GM23338 (cell line): ENCODE results near the gene IZUMO4. TPM values are rescaled to one million over a fixed set of nuclear protein-coding genes. Genes with fewer than 3 reads are reported as not detected.
"Not testable (repeated sequence)": the region's sequence is repeated elsewhere in the genome, so short reads cannot be mapped to it uniquely, and the experiment has no call there.

Experiments used
- ATAC-seq: fragments of 200-7000 bp; cut with Tn5 transposase; 3 replicates; pipeline ENCODE4 v1.9.1; 2020
- DNase-seq: peaks from one replicate; pipeline ENCODE4 v3.0.0-alpha.2; 2015; ENCODE audit warnings: low spot score
- H2AFZ ChIP-seq: fragments of 200-600 bp; sonication (generic); 2 replicates; pipeline ENCODE4 v1.8.0; 2016; ENCODE audit warnings: antibody characterized with exemption, mild to moderate bottlenecking, moderate library complexity
- H3F3A ChIP-seq: fragments of 200-600 bp; sonication (generic); replicated peaks from 2 replicates; pipeline ENCODE4 v1.8.0; 2017; ENCODE audit warnings: antibody characterized with exemption, mixed run types, low read depth
- H3K27ac ChIP-seq: fragments of 200-600 bp; sonication (generic); 2 replicates; pipeline ENCODE4 v1.6.1; 2016; ENCODE audit warnings: low read depth
- H3K27me3 ChIP-seq: fragments of 200-600 bp; sonication (generic); 2 replicates; pipeline ENCODE4 v1.8.0; 2016; ENCODE audit warnings: mild to moderate bottlenecking, mixed run types, moderate library complexity; ENCODE audit not compliant: insufficient read depth
- H3K36me3 ChIP-seq: fragments of 200-600 bp; sonication (generic); 2 replicates; pipeline ENCODE4 v1.8.0; 2016; ENCODE audit warnings: mild to moderate bottlenecking; ENCODE audit not compliant: insufficient read depth
- H3K4me1 ChIP-seq: fragments of 200-600 bp; sonication (generic); 2 replicates; pipeline ENCODE4 v1.8.0; 2016; ENCODE audit warnings: mild to moderate bottlenecking, moderate library complexity; ENCODE audit not compliant: insufficient read depth
- H3K4me2 ChIP-seq: fragments of 200-600 bp; sonication (generic); 2 replicates; pipeline ENCODE4 v1.7.1; 2017; ENCODE audit warnings: mixed run types
- H3K4me3 ChIP-seq: fragments of 200-600 bp; sonication (generic); 2 replicates; pipeline ENCODE4 v1.6.1; 2016; ENCODE audit warnings: mixed run types
- H3K79me2 ChIP-seq: fragments of 200-600 bp; sonication (generic); replicated peaks from 2 replicates; pipeline ENCODE4 v1.8.0; 2017; ENCODE audit warnings: mild to moderate bottlenecking; ENCODE audit not compliant: insufficient read depth
- H3K9me2 ChIP-seq: fragments of 200-600 bp; sonication (generic); 2 replicates; pipeline ENCODE4 v1.8.0; 2017; ENCODE audit not compliant: insufficient read depth
- H4K20me1 ChIP-seq: fragments of 200-600 bp; sonication (generic); replicated peaks from 2 replicates; pipeline ENCODE4 v1.8.0; 2017; ENCODE audit warnings: mild to moderate bottlenecking; ENCODE audit not compliant: insufficient read depth
- H3K27ac Mint-ChIP-seq: 2 replicates; pipeline ENCODE4 v1.8.0; 2020; ENCODE audit warnings: inconsistent platforms, mild to moderate bottlenecking, moderate library complexity, mixed read lengths
- H3K27me3 Mint-ChIP-seq: 3 replicates; pipeline ENCODE4 v1.8.0; 2022; ENCODE audit warnings: low read depth, mild to moderate bottlenecking, moderate library complexity, mixed read lengths, inconsistent platforms; ENCODE audit not compliant: insufficient read depth, poor library complexity
- H3K36me3 Mint-ChIP-seq: 3 replicates; pipeline ENCODE4 v1.8.0; 2021; ENCODE audit warnings: low read depth, mild to moderate bottlenecking, inconsistent platforms, moderate library complexity, mixed read lengths
- H3K4me1 Mint-ChIP-seq: 3 replicates; pipeline ENCODE4 v1.8.0; 2020; ENCODE audit warnings: mild to moderate bottlenecking, inconsistent platforms, mixed read lengths
- H3K4me3 Mint-ChIP-seq: 3 replicates; pipeline ENCODE4 v1.8.0; 2021; ENCODE audit warnings: moderate library complexity, mild to moderate bottlenecking, inconsistent platforms, mixed read lengths
- H3K9me3 Mint-ChIP-seq: 3 replicates; pipeline ENCODE4 v1.8.0; 2020; ENCODE audit warnings: moderate library complexity, mild to moderate bottlenecking, inconsistent platforms, mixed read lengths
- CTCF ChIP-seq, 2 experiments: fragments of 200-600 bp in 1 of 2; sonication (generic) in 1 of 2; conservative IDR thresholded peaks; 2 replicates each; pipeline versions ENCODE4 v1.5.1 to v1.6.1; 2016 to 2017; ENCODE audit warnings: antibody characterized with exemption in 2 of 2, low read depth in 2 of 2, mild to moderate bottlenecking in 2 of 2, moderate library complexity in 1 of 2
- EZH2phosphoT487 ChIP-seq: fragments of 200-600 bp; sonication (generic); IDR thresholded peaks from one replicate; pipeline ENCODE4 v1.8.1; 2018; ENCODE audit warnings: antibody characterized with exemption; ENCODE audit not compliant: unreplicated experiment
- JUNB ChIP-seq: IDR thresholded peaks from one replicate; pipeline ENCODE4 v1.6.1; 2016; ENCODE audit warnings: antibody characterized with exemption; ENCODE audit not compliant: unreplicated experiment
- NANOG ChIP-seq: IDR thresholded peaks from 2 replicates; pipeline ENCODE4 v1.6.1; 2016; ENCODE audit warnings: antibody characterized with exemption, borderline replicate concordance
- ZNF114 ChIP-seq: fragments of 250-450 bp; sonication (Bioruptor Pico); IDR thresholded peaks from 2 replicates; pipeline ENCODE4 v1.5.0; 2020; ENCODE audit warnings: mild to moderate bottlenecking, moderate library complexity
- ZNF331 ChIP-seq: fragments of 250-450 bp; sonication (Bioruptor Pico); IDR thresholded peaks from 2 replicates; pipeline ENCODE4 v1.5.0; 2020; ENCODE audit warnings: low read depth, mild to moderate bottlenecking, moderate library complexity
- polyA plus RNA-seq: library from polyadenylated mRNA; unstranded; fragments of >200 nt; fragmentation: Nextera tagmentation; extraction: Ambion mirVana; gene quantifications from 2 replicates; pipeline ENCODE4 v1.2.1, GENCODE V29; 2016
- total RNA-seq: library from RNA; depleted of rRNA; stranded (reverse); fragments of >200 nt; shearing (Covaris generic); gene quantifications from 2 replicates; pipeline ENCODE4 v1.2.3, GENCODE V29; 2014
- TF ChIP-seq, protein P1 (sequence below): IDR thresholded peaks from 2 replicates; pipeline ENCODE4 v1.6.1; 2016; ENCODE audit warnings: antibody characterized with exemption
- TF ChIP-seq, protein P2 (sequence below): IDR thresholded peaks from one replicate; pipeline ENCODE4 v1.6.1; 2018; ENCODE audit warnings: antibody characterized with exemption; ENCODE audit not compliant: unreplicated experiment

Gene IZUMO4
- total and polyA plus RNA-seq, 2 experiments from 2014 or later = 0.57 to 2.2 TPM

- H3K27ac Mint-ChIP-seq, H3F3A ChIP-seq, H3K4me3 ChIP-seq, H3K9me3 Mint-ChIP-seq, H3K27ac ChIP-seq, H3K9me2 ChIP-seq, DNase-seq, ATAC-seq, H3K4me3 Mint-ChIP-seq, H3K27me3 ChIP-seq, H3K27me3 Mint-ChIP-seq, H3K4me1 ChIP-seq, H3K36me3 ChIP-seq, H2AFZ ChIP-seq, H3K36me3 Mint-ChIP-seq, H4K20me1 ChIP-seq, H3K4me2 ChIP-seq, H3K79me2 ChIP-seq: not testable (repeated sequence)
- peaks cover 21% of the 10 kb centered on the region for H3K4me1 Mint-ChIP-seq
These were observed 9.8 kb upstream of the IZUMO4 start for GRCh38 chr19:2086695-2087620.

DNA sequence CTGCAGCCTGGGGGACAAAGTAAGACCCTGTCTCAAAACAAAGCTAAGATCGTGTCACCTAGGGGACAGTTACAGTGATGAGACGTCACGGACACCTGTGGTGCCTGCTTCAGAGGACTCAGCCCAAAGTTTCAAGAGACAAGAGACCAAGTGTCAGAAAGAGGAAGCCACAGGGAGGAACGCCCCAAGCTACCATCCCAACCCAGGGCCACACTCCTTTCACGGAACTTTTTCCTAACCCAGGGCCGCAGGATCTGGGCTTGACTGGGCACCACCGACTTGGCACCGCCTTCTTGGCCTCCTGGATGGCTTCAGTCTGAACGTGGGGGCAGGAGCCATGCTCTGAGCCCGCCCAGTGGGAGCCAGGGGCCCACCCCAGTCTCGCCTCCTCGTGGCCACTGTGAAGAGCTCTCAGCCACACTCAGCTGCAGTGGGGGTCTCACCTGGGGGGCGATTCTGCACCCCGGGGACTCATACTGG is 9.1 kb upstream of the IZUMO4 start:
- Histone ChIP-seq H3F3A (peaks cover 3% of the 10 kb centered on the region; the same call in 1 of the 2 replicates), H2AFZ (no peak overlapping the region), H4K20me1 (no peaks in the 10 kb centered on the region), H3K4me1 (peaks cover 5% of the 10 kb centered on the region; the same call in 1 of the 2 replicates), H3K27me3 (no peaks in the 10 kb centered on the region), H3K4me2 (no peak overlapping the region), H3K27ac (no peak overlapping the region), H3K4me3 (no peak overlapping the region), H3K9me2 (no peaks in the 10 kb centered on the region), H3K79me2 (no peaks in the 10 kb centered on the region), H3K36me3 (no peaks in the 10 kb centered on the region)
- Mint-ChIP-seq H3K27me3 (peaks cover 5% of the 10 kb centered on the region), H3K9me3 (no peaks in the 10 kb centered on the region), H3K4me1 (peaks cover 21% of the 10 kb centered on the region), H3K27ac (no peak overlapping the region), H3K36me3 (no peaks in the 10 kb centered on the region), H3K4me3 (no peak overlapping the region)
- ATAC-seq = no peak
- DNase-seq = no peak
- TF ChIP-seq ZNF114 (CRISPR knock-in tag) = no peak

DNA sequence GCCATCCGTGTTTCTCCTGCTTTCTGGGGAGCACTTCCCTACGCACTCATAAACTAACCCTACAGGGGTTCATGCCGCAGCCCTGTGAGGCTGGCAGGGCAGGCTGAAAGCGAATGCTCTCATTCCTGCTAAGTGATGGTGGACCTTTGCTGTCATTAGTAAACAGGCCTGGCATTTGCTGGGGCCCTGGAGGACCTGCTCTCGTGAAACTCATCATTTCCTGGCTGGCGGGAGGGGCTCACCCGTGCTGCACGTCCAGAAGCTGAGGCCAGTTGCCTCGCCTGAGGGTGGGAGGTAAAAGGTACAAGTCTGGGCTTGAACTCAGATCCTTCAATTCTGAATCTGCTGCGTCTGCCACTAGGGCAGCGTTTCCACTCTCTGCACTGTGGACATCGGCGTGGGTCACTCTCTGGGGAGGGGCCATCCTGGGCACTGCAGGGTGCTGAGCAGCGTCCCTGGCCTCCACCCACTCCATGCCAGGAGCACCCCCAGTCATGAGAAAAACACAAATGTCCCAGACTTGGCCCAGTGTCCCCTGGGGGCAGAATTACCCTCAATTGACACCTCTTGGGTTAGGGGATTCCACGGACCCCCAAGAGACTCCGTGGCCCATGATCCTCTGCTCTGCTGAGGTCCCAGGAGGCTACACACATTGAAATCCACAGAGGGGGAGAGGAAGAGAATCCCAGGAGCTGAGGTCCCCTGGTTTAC is 7.6 kb upstream of the IZUMO4 start:
- no peaks in the 10 kb centered on the region for H3K9me3 Mint-ChIP-seq
- H3K36me3 Mint-ChIP-seq = no peaks in the 10 kb centered on the region
- Histone ChIP-seq H3K79me2 (no peaks in the 10 kb centered on the region), H3K27me3 (no peaks in the 10 kb centered on the region), H4K20me1 (no peaks in the 10 kb centered on the region), H3K4me1 (peaks cover 5% of the 10 kb centered on the region; the same call in 1 of the 2 replicates), H3K9me2 (no peaks in the 10 kb centered on the region), H2AFZ (no peak overlapping the region), H3K4me2 (no peak overlapping the region), H3K4me3 (no peak overlapping the region), H3F3A (peaks cover 3% of the 10 kb centered on the region; the same call in 1 of the 2 replicates), H3K27ac (peak overlapping the region; percentile 59; the same call in 1 of the 2 replicates), H3K36me3 (no peaks in the 10 kb centered on the region)
- H3K27ac Mint-ChIP-seq = peak overlapping the region; percentile 77
- no peak overlapping the region for H3K4me3 Mint-ChIP-seq
- peaks cover 4% of the 10 kb centered on the region for H3K27me3 Mint-ChIP-seq
- peaks cover 21% of the 10 kb centered on the region for H3K4me1 Mint-ChIP-seq
- no peak for ATAC-seq
- no peak for DNase-seq
- TF ChIP-seq EZH2phosphoT487 (no peak), JUNB (no peak), NANOG (no peak), ZNF114 (CRISPR knock-in tag) (no peak), CTCF (conservative IDR thresholded peaks at IDR 0.05; ENCODE audit: low read depth in 2 of 2) (no peak), ZNF331 (CRISPR knock-in tag) (no peak)
- TF ChIP-seq, protein P1, sequence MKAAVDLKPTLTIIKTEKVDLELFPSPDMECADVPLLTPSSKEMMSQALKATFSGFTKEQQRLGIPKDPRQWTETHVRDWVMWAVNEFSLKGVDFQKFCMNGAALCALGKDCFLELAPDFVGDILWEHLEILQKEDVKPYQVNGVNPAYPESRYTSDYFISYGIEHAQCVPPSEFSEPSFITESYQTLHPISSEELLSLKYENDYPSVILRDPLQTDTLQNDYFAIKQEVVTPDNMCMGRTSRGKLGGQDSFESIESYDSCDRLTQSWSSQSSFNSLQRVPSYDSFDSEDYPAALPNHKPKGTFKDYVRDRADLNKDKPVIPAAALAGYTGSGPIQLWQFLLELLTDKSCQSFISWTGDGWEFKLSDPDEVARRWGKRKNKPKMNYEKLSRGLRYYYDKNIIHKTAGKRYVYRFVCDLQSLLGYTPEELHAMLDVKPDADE = no peak
- TF ChIP-seq, protein P2, sequence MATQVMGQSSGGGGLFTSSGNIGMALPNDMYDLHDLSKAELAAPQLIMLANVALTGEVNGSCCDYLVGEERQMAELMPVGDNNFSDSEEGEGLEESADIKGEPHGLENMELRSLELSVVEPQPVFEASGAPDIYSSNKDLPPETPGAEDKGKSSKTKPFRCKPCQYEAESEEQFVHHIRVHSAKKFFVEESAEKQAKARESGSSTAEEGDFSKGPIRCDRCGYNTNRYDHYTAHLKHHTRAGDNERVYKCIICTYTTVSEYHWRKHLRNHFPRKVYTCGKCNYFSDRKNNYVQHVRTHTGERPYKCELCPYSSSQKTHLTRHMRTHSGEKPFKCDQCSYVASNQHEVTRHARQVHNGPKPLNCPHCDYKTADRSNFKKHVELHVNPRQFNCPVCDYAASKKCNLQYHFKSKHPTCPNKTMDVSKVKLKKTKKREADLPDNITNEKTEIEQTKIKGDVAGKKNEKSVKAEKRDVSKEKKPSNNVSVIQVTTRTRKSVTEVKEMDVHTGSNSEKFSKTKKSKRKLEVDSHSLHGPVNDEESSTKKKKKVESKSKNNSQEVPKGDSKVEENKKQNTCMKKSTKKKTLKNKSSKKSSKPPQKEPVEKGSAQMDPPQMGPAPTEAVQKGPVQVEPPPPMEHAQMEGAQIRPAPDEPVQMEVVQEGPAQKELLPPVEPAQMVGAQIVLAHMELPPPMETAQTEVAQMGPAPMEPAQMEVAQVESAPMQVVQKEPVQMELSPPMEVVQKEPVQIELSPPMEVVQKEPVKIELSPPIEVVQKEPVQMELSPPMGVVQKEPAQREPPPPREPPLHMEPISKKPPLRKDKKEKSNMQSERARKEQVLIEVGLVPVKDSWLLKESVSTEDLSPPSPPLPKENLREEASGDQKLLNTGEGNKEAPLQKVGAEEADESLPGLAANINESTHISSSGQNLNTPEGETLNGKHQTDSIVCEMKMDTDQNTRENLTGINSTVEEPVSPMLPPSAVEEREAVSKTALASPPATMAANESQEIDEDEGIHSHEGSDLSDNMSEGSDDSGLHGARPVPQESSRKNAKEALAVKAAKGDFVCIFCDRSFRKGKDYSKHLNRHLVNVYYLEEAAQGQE = no peak
